ENCODE measurements around the gene INTS3. TPM values are rescaled to one million over a fixed set of nuclear protein-coding genes. Genes with fewer than 3 reads are reported as not detected.
A peak's percentile ranks its signal among the peaks of the same experiment; 100 is the strongest.
"Not testable (repeated sequence)": the region's sequence is repeated elsewhere in the genome, so short reads cannot be mapped to it uniquely, and the experiment has no call there.

The INTS3 gene
- total RNA-seq, 2 donors from 2014 or later, result 58.2 to 64.9 TPM

DNA sequence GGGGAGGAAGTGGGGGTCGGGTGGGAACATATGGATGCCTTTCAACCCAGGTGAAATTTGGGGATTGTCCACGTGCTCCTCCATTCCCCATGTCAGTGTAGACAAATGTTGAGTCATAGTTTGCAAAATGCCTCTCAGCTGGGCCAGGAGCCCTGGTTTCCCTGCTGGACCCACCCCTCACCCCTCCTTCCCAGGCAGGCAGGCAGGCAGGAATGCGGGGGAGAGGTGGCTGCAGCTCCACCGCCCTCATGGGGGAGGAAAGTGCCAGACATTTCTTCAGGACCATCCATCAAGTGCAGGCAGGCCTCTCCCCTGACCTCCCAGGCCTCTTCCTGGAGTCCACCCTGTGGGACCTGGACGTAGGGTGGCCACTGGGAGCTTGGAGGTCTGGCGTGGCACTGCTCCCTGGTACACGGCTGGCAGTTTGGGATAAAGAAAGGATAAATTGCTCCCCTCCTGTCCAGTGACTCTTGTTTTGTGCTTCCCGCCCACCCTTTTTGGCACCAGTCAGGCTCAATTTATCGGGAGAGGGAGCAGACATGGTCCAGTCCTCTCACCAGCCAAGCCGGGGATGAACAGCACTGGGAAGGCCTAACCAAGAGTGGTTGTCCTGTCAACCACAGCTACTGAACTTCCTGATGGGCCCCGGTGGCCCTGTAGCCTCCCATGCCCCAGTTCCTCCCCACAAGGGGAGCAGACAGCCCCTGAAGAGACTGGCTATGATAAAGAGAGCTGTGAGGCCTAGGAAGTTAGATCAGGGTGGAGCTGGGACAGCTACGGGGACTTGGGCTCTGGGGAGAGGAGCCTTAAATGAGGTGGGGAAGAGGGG lies 30.4 kb upstream of the INTS3 start:
- H3K9me3 Mint-ChIP-seq, result no peaks in the 10 kb centered on the region
- DNase-seq (ENCODE audit: low spot score in 2 of 2), result no peak
- no peak for ATAC-seq
- H3K36me3 Mint-ChIP-seq, result no peaks in the 10 kb centered on the region
- H3K27ac Mint-ChIP-seq, result peak overlapping the region in 1 of 2 donors; percentile 66

DNA sequence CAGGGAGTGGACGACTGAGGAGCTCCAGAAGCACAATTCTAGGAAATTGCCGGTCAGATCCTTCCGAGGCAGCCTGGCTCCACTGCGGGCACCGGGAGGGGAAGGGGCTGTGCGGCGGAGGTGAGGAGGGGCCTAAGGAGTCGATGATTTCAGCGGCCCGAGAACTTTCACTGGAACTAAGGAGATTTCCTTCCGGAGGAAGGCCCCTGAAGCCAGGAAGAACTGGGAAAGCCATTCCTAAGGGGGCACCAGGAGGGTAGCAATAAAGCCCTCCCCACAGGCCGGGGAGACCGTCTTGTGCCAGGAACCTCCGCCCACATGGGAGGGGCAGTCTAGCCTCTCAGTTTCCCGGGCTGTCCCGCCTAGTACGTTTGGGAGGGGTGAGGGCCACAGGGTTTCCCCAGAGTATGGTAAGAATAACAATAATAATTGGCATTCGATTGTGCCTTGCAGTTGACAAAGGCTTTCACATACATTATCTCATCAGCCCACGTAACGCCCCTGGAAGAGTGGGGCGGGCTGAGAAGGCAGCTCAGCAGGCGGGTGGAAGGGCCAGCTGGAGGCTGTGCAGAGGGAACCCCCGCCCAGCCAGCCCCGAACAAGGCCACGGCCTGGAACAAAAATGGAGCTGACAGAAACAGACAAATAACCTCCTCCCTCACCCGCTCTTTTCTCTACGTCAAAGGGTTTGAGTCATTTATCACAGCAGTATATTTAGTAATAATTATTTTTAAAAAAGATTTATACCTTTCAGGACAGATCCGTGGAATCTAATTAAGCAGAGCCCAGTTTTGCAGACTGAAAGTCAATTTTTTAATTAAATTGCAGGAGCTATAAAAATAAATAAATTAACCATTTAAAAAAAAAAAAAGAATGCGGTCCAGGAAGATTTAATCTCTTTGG lies 29.6 kb upstream of the INTS3 start:
- H3K27ac Mint-ChIP-seq, result peak overlapping the region in 1 of 2 donors; percentile 66
- no peaks in the 10 kb centered on the region for H3K9me3 Mint-ChIP-seq
- DNase-seq (ENCODE audit: low spot score in 2 of 2) (no peak), ATAC-seq (peak in 1 of 2 donors; percentile 20)
- no peaks in the 10 kb centered on the region for H3K36me3 Mint-ChIP-seq

GRCh38 chr1:153698923-153699714 lies 28.7 kb upstream of the INTS3 start:
- ATAC-seq (no peak), DNase-seq (ENCODE audit: low spot score in 2 of 2) (no peak)
- Mint-ChIP-seq H3K9me3 (no peaks in the 10 kb centered on the region), H3K36me3 (no peaks in the 10 kb centered on the region), H3K27ac (no peak overlapping the region)

DNA sequence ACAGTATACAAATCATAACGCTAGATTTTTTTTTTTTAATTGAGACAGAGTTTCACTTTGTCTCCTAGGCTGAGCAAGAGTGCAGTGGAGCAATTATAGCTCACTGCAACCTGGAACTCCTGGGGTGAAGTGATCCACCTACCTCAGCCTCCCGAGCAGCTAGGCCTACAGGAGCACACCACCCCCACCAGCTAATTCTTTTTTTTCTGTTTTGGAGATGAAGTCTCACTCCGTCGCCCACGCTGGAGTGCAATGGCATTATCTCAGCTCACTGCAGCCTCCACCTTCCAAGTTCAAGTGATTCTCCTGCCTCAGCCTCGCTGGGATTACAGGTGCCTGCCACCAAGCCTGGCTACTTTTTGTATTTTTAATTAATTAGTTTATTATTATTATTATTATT lies 28.1 kb upstream of the INTS3 start:
- Mint-ChIP-seq H3K36me3 (no peaks in the 10 kb centered on the region), H3K27ac (no peak overlapping the region), H3K9me3 (no peaks in the 10 kb centered on the region)
- ATAC-seq (no peak), DNase-seq (ENCODE audit: low spot score in 2 of 2) (no peak)

DNA sequence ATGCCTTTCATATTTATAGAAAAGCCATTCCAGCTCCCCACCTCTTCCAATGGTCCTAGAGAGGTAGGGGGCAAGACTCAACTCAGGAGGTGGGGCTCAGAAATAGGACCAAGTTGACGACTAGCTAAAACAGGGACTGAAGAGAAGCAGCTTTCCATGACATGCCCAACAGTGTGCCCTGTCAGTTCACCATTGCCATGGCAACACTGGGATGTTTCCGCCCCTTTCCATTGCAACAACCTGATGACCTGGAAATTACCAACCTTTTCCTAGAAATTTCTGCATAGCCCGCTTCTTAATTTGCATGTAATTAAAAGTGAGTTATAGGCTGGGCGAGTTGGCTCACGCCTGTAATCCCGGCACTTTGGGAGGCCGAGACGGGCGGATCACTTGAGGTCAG lies 22.4 kb upstream of the INTS3 start:
- no peak for ATAC-seq
- Mint-ChIP-seq H3K27ac (no peak overlapping the region), H3K36me3 (no peaks in the 10 kb centered on the region), H3K9me3 (no peaks in the 10 kb centered on the region)
- no peak for DNase-seq (ENCODE audit: low spot score in 2 of 2)

DNA sequence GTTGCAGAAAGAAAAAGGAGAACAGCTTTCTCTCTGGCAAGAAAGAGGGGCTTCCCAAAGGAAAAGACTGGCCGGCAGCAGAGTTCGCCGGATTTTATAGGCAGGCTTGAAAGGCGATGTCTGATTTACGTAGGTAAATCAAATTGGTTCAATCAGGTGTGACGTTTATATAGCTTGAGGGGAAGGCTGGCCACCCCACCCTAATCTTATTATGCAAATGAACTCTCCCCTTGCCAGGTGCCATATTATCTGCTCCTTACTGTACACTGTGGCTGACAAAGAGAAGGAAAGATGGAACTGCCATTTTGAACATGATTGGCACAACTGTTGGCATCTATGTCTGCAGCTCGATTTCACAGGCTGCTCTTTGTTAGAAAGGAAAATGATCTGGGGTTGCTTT lies 16.8 kb upstream of the INTS3 start:
- no peaks in the 10 kb centered on the region for H3K36me3 Mint-ChIP-seq
- no peak overlapping the region for H3K27ac Mint-ChIP-seq
- ATAC-seq (no peak), DNase-seq (ENCODE audit: low spot score in 2 of 2) (no peak)
- H3K9me3 Mint-ChIP-seq, result no peaks in the 10 kb centered on the region

GRCh38 chr1:153716211-153716610 lies 11.6 kb upstream of the INTS3 start:
- not testable (repeated sequence) for H3K27ac Mint-ChIP-seq; H3K9me3 Mint-ChIP-seq; H3K36me3 Mint-ChIP-seq; DNase-seq (ENCODE audit: low spot score in 2 of 2)
- peak in 1 of 2 donors; percentile 34 for ATAC-seq

GRCh38 chr1:153717330-153717729 lies 10.5 kb upstream of the INTS3 start:
- DNase-seq (ENCODE audit: low spot score in 2 of 2) (no peak), ATAC-seq (peak; percentile 84 to 92)
- Mint-ChIP-seq H3K36me3 (no peaks in the 10 kb centered on the region), H3K9me3 (no peaks in the 10 kb centered on the region), H3K27ac (no peak overlapping the region)

DNA sequence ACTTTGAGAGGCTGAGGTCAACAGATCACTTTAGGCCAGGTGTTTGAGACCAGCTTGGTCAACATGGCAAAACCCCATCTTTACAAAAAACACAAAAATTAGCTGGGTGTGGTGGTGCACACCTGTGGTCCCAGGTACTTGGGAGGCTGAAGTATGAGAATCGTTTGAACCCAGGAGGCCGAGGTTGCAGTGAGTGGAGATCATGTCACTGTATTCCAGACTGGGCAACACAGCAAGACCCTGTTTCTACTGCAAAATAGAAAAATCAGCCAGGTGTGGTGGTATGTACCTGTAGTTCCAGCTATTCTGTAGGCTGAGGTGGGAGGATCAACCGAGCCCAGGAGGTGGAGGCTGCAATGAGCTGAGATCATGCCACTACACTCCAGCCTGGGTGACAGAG lies 4.2 kb upstream of the INTS3 start:
- ATAC-seq, result no peak
- peaks cover 0 to 4% of the 10 kb centered on the region in 2 donors for H3K36me3 Mint-ChIP-seq
- DNase-seq (ENCODE audit: low spot score in 2 of 2), result no peak
- H3K27ac Mint-ChIP-seq, result no peak overlapping the region
- H3K9me3 Mint-ChIP-seq, result no peaks in the 10 kb centered on the region

DNA sequence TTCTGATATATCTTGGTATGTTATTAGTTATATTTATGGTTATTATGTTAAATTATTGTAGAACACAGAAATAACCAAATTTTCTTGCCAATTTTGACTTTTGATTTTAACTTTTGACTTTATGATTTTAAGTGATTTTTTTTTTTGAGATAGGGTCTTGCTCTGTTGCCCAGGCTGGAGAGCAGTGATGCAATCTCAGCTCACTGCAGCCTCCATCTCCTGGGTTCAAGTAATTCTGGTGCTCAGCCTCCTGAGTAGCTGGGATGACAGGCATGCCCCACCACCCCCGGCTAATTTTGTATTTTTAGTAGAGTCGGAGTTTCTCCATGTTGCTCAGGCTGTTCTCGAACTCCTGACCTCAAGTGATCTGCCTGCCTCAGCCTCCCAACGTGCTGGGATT lies 3.2 kb upstream of the INTS3 start:
- ATAC-seq; H3K9me3 Mint-ChIP-seq; H3K36me3 Mint-ChIP-seq; H3K27ac Mint-ChIP-seq; DNase-seq (ENCODE audit: low spot score in 2 of 2): not testable (repeated sequence)

DNA sequence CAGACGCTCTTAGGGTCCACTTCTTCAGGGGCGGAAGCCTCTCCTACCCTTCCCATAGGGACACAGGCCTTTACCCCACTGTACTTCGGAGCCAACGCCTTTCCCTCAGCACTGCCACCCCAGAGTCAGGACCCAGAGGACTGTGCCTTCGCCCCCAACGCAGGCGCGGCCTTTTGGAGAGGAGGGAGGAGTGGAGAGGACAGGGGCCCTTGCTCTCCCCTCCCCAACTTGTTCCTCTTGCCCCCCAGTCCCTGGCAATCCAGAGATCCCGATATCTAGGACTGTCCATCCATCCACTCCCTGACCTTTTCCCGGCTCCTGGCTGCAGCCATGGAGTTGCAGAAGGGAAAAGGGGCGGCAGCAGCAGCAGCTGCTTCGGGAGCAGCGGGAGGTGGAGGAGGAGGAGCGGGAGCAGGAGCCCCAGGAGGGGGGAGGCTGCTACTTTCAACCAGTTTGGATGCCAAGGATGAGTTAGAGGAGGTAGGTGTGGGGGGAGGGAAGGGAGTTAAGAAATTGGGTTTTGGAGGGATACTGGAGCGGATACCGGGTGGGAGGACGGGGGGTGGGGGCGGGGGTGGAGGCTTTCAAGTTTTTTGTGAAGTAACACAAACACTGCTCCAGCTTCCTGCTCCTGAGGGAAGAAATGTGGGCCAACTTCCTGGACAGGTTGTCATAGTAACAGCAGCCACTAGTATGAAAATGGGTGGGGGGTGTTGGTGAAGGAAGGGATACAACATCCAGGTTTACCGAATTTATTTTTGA lies 636 bp downstream of the INTS3 start:
- H3K36me3 Mint-ChIP-seq, result peaks cover 6 to 14% of the 10 kb centered on the region in 2 donors
- no peak for ATAC-seq

DNA sequence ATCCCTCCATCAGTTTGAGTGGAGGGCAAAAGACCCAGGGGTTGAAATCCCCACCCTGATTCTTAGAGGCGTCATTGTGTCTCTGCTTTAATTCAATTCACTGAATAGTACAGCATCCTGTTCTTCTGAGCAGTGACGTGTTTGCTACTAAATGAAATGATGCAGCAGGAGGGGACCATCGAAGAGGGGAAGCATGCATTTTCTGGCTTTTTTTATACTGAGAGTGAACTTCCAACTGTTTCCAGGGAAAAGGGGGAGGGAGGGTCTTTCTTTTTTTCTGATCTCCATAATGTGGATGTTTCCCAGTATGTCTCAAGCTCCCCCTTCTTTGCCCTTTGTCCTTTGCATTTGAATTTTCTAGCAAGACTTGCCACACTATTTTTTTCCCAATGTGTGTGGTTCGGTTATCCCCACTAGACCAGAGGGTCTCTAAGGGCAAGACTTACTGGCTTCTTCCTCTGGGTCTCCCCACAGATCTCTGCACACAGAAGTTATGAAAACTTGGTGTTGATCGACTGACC lies 2.7 kb downstream of the INTS3 start:
- H3K27ac Mint-ChIP-seq, result no peak overlapping the region
- no peaks in the 10 kb centered on the region for H3K9me3 Mint-ChIP-seq
- ATAC-seq, result no peak
- peaks cover 6 to 20% of the 10 kb centered on the region in 2 donors for H3K36me3 Mint-ChIP-seq
- DNase-seq (ENCODE audit: low spot score in 2 of 2), result no peak

More for the DNA sequence above, 636 bp downstream of the INTS3 start:
- H3K27ac Mint-ChIP-seq, result peak overlapping the region; percentile 91 to 93
- peak in 1 of 2 donors; percentile 30 for DNase-seq (ENCODE audit: low spot score in 2 of 2)
- H3K9me3 Mint-ChIP-seq, result no peaks in the 10 kb centered on the region

- peaks cover 4 to 15% of the 10 kb centered on the region in 2 donors for H3K36me3 Mint-ChIP-seq
- ATAC-seq (no peak), DNase-seq (ENCODE audit: low spot score in 2 of 2) (no peak)
- no peaks in the 10 kb centered on the region for H3K9me3 Mint-ChIP-seq
- no peak overlapping the region for H3K27ac Mint-ChIP-seq
Observed at GRCh38 chr1:153733970-153734369, 6.1 kb downstream of the INTS3 start.

DNA sequence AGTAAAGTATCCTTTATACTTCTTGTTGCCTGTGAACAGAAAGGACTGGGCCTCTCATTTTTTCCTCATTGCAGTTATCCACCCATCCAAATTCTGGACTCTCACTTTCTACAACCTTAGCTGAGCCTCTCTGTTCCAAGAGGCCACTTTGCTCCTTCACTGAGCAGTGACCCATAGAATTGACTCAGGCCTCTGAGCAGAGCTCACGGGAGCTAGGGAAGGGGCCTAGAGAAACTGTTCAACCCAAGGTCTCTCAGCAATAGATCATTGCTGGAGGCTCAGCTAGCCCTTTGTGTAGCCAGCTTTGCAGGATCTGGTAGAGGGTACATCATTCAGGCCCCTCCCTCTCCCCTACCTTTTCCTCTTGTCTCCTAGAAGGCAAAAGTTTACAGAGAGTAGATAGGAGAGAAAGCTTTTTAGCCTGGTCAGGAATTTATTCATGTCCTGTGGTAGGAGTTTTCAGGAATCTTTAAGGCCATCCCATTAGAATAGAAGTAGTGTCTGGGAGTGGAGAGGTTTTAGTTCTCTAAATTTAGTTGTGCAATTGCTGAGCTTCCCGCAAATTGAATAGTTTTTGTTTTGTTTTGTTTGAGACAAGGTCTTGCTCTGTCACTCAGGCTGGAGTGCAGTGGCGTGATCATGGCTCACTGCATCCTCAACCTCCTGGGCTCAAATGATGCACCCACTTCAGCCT lies 6.7 kb downstream of the INTS3 start:
- Mint-ChIP-seq H3K27ac (peak overlapping the region in 1 of 2 donors; percentile 36), H3K9me3 (no peaks in the 10 kb centered on the region), H3K36me3 (peaks cover 0 to 15% of the 10 kb centered on the region in 2 donors)
- no peak for ATAC-seq
- DNase-seq (ENCODE audit: low spot score in 2 of 2), result no peak

DNA sequence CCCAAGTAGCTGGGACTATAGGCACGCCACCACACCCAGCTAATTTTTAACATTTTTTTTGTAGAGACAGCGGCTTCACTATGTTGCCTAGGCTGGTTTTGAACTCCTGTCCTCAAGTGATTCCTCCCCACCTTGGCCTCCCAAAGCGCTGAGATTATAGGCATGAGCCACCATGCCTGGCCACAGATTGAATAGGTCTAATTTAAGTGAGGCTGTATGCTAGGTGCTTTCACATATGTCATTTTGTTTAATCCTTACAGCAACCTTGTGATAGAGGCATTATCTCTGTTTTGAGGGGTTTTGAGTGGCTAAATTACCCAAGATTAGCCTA lies 7.2 kb downstream of the INTS3 start:
- H3K27ac Mint-ChIP-seq, result peak overlapping the region in 1 of 2 donors; percentile 36
- H3K9me3 Mint-ChIP-seq, result no peaks in the 10 kb centered on the region
- peaks cover 0 to 15% of the 10 kb centered on the region in 2 donors for H3K36me3 Mint-ChIP-seq
- no peak for DNase-seq (ENCODE audit: low spot score in 2 of 2)
- ATAC-seq, result no peak
